ELR (cell line): ENCODE data around the gene PTBP2.

ENCODE experiments used
- DNase-seq: peaks from one replicate; pipeline ENCODE4 v3.0.0-alpha.2; 2015; ENCODE audit warnings: low read depth

Gene PTBP2, protein sequence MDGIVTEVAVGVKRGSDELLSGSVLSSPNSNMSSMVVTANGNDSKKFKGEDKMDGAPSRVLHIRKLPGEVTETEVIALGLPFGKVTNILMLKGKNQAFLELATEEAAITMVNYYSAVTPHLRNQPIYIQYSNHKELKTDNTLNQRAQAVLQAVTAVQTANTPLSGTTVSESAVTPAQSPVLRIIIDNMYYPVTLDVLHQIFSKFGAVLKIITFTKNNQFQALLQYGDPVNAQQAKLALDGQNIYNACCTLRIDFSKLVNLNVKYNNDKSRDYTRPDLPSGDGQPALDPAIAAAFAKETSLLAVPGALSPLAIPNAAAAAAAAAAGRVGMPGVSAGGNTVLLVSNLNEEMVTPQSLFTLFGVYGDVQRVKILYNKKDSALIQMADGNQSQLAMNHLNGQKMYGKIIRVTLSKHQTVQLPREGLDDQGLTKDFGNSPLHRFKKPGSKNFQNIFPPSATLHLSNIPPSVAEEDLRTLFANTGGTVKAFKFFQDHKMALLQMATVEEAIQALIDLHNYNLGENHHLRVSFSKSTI

GRCh38 chr1:96721416-96722160 lies at the start of gene PTBP2:
TSS of gene PTBP2 (plus strand) at chr1:96721784. CDS start at chr1:96721865, 81 bp downstream.
- peak; percentile 84 for DNase-seq

GRCh38 chr1:96674915-96675314 lies 46.7 kb upstream of the PTBP2 start:
- DNase-seq, result no peak

DNA sequence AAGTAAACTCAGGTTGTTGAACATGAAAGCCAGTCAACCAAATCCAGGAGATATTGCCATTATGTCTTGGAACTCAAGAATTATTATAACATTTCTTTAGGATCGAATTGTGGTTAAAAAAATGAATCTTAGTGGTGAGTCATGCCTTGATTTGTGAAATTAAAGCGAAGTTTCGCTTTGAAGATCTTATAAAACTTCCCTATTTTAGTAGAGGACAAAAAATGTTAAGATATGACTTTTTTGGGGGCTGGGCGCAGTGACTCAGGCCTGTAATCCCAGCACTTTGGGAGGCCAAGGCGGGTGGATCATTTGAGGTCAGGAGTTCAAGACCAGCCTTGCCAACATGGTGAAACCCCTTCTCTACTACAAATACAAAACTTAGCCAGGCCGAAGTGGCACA lies 39.5 kb upstream of the PTBP2 start:
- DNase-seq, result peak; percentile 5

- no peak for DNase-seq
These were observed 37.7 kb upstream of the PTBP2 start for GRCh38 chr1:96683931-96684330.

DNA sequence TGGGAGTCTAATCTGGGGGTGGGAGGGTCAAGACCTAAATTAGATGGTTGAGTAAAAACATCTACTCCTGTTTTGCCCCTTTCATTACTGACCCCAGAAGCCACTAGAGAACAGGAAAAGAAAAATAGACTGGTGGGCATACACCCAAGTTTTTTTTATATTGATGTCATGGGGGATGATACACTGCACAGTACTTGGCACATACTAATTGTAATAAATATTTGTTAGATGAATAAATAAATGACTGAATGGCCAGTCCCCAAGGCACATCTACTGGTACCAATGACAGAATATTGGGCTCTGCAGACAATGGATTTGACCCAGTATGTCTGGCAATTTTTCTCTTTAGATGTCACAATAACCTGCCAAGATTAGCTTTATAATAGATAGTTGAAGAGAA lies 36.8 kb upstream of the PTBP2 start:
- DNase-seq, result no peak

DNA sequence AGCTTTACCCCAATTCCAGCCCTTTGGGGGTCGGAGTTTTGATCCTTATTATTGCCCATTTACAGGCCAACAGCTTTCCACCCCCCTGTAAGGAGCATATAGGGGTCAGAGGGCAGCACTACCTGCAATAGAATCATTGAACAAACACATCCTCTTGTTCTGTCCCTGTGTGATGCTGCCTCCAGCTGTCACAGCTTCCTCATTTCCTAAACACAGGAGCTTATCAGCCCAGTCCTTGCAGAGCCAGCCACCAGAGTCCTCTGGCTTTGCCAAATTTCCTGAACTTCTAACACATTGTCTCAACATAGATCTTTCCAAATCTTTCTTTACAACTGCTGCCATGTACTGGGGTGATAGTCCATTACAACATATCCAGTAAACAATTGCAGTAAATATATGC lies 32.8 kb upstream of the PTBP2 start:
- DNase-seq, result no peak

DNA sequence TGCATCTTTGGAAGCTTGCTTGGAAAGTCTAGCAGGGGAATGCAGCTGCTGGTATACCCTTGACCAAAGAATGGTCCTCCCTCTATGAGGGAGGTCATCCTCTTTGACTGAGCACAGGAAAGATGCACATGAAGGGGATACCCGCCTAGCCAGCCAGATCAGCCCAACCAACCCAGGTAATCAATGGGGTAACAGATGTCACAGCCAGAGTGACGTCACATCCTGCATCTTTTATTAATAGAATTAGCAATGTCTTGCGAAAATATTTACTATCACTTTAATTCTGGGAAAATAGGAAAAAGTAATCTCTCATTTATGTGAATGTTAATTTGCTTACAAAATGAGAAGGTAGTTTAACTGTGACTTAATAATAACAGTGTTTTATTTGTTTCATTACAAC lies 25.6 kb upstream of the PTBP2 start:
- no peak for DNase-seq

DNA sequence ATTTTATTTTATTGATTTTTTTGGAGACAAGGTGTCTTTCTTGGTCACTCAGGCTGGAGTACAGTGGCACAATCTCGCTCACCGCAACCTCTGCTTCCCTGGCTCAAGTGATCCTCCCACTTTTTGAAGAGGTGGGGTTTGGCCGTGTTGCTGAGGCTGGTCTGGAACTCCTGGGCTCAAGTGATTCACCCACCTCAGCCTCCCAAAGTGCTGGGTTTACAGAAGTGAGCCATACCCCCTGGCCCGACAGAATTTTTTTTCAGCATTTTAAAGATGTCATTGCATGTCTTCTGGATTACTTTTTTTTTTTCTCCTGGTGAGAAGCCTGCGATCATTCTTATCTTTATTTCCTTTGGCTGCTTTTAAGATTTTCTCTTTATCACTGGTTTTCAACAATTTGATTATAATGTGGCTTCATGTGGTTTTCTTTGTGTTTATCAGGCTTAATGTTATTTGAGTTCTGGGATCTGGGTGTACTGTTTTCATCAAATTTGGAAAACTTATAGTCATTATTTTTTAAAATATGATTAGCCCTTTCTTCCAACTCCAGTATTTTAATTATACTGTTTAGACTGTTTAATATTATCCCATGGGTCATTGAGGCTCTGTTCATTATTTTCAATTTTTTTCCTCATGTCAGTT lies 23.1 kb upstream of the PTBP2 start:
- DNase-seq, result no peak

- DNase-seq, result no peak
These were observed 18.4 kb upstream of the PTBP2 start for GRCh38 chr1:96703186-96703585.

- no peak for DNase-seq
These were observed 14.6 kb upstream of the PTBP2 start for GRCh38 chr1:96707023-96707422.

- DNase-seq, result no peak
These were observed 13.1 kb upstream of the PTBP2 start for GRCh38 chr1:96708482-96708881.

DNA sequence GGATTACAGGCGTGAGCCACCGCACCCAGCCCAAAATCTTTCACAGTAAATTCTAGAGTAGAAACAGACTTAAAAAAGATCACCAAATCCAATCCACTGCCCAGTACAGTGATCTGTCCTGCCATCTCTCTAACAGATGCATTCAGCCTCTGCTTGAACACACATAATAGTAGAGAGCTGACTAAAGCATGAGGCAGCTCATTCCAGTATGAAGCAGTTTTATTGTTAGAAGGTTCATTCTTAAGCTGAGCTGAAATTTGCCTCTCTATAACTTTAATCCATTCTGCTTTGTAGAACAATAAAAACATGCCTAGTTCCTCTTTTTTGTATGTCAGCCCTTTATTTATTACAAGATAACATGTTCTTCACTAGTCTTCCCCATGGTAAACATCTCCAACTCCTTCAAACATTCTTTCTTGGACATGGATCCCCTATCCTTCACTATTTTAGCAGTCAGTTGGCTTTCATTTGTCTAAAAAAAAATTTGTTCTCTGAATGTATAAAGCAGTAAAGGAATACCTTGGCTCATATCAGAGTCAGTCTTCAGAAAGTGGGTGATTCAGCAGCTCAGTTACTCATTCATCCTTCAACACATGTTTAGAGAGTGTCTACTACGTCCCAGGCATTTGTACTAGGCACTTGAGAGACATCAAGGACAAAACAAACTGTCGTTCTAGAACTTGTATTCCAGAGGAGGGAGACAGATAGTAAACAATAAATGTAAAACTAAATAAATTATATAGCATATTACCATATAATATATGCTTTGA lies 10.7 kb upstream of the PTBP2 start:
- DNase-seq, result peak; percentile 72

DNA sequence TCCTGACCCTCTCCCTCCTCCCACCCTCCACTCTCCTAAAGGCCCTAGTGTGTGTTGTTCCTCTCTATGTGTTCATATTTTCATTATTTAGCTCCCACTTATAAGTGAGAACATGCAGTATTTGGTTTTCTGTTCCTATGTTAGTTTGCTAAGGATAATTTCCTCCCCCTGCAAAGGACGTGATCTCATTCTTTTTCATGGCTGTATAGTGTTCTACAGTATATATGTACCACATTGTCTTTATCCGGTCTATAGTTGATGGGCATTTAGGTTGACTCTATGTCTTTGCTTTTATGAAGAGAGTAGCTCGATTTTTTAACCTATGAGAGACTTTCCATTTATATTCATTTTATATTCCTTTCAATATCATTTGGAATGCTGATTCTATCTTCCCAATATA lies 7.9 kb upstream of the PTBP2 start:
- DNase-seq, result no peak

DNA sequence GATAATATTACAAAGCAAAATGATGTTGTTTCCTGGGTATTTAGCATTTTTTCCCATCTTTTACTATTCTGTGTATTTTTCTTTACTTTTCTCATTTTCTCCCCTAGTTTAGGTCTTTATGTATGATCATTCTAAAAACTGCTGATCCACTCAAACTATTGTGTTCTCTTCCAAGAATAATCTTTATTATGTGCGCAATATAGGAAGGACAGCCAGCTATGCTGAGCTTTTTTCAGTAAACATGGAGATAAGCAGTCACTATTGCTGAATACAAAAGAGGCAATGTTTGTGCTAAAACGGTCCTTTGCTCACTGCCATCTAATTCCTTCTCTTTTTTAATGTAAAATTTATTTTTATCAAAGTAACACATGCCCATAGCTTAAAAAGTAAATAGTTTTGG lies 6.7 kb upstream of the PTBP2 start:
- no peak for DNase-seq

GRCh38 chr1:96715482-96715881 lies 6.1 kb upstream of the PTBP2 start:
- no peak for DNase-seq

DNA sequence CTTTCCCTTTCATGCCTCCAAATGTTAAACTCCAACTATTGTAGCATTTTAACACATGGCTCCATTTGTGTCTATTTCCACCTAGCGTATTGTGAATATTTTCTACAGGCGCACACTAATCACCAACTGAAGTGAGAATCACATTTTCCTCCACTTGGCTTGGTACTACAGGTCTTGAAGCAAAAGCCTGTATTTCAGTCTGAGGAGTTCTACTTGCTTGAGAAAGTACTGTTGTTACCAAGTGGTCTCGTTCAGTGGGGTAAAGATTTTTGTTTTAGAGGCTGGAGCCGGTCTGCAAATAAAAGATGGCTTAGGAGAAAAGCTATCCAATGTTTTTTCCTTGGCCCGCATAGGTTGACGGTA lies 550 bp upstream of the PTBP2 start:
- DNase-seq, result no peak

GRCh38 chr1:96722161-96722922 lies 758 bp downstream of the PTBP2 start:
- peak; percentile 65 for DNase-seq

GRCh38 chr1:96722958-96723357 lies 1.4 kb downstream of the PTBP2 start:
- no peak for DNase-seq

DNA sequence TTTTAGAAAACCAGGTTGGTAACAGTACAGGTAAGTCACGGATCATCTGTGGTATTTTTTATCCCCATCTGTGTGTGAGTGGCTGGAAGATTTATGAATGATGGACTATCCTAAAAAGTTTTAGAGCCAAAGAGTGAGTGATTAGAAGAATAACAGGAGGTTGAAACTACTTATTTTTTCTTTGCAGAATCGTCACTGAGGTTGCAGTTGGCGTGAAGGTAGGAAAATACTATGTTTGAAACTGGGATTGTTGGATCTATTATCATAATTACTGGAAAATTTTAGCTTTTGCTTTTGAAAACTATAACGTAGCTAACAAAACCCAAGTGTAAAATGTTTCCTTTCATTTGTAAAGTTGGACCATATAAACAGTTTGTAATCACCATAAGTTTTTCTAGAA lies 1.8 kb downstream of the PTBP2 start:
- no peak for DNase-seq

DNA sequence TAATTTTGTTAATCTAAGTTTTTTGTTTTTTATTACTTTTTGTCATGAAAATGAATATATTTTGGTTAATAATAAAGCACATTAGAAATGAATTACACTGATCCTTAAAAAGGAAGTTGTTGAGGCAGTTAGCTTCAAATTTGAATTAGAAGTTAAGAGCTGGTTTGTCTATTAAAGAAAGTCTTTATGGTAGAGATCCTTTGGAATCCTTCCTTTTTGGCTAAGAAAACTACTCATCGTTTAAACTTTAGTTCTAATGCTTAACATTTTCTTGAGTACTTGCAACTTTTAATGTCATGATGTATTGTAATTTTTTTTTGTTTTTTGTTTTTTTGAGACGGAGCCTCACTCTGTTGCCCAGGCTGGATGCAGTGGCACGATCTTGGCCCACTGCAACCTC lies 2.4 kb downstream of the PTBP2 start:
- DNase-seq, result no peak

GRCh38 chr1:96727860-96728259 lies 6.3 kb downstream of the PTBP2 start:
- no peak for DNase-seq
